ENCODE data around the gene CLNK.

The CLNK gene

GRCh38 chr4:10684631-10685030 lies at the start of gene CLNK:
CLNK (minus strand) TSS chr4:10684768; CDS start chr4:10667869, 16,899 bp downstream.
- no peak for DNase-seq

GRCh38 chr4:10733481-10734062 lies 49.0 kb upstream of the CLNK start:
- no peak for DNase-seq

GRCh38 chr4:10732914-10733415 lies 48.4 kb upstream of the CLNK start:
- DNase-seq, result no peak

- no peak for DNase-seq
Measured at GRCh38 chr4:10732235-10732913, 47.8 kb upstream of the CLNK start.

- DNase-seq, result no peak
Measured at GRCh38 chr4:10731690-10732089, 47.1 kb upstream of the CLNK start.

- DNase-seq, result no peak
Measured at GRCh38 chr4:10731162-10731561, 46.6 kb upstream of the CLNK start.

- no peak for DNase-seq
Measured at GRCh38 chr4:10730590-10730989, 46.0 kb upstream of the CLNK start.

- DNase-seq, result no peak
Measured at GRCh38 chr4:10730019-10730418, 45.5 kb upstream of the CLNK start.

GRCh38 chr4:10729366-10729765 lies 44.8 kb upstream of the CLNK start:
- no peak for DNase-seq

GRCh38 chr4:10728016-10728415 lies 43.4 kb upstream of the CLNK start:
- no peak for DNase-seq

- DNase-seq, result no peak
Measured at GRCh38 chr4:10727140-10727880, 42.7 kb upstream of the CLNK start.

- DNase-seq, result no peak
Measured at GRCh38 chr4:10722957-10723356, 38.4 kb upstream of the CLNK start.

GRCh38 chr4:10721616-10722015 lies 37.0 kb upstream of the CLNK start:
- no peak for DNase-seq

GRCh38 chr4:10716163-10716562 lies 31.6 kb upstream of the CLNK start:
- DNase-seq, result no peak

GRCh38 chr4:10715696-10716095 lies 31.1 kb upstream of the CLNK start:
- no peak for DNase-seq

GRCh38 chr4:10715135-10715534 lies 30.6 kb upstream of the CLNK start:
- no peak for DNase-seq

- DNase-seq, result no peak
Measured at GRCh38 chr4:10713591-10713990, 29.0 kb upstream of the CLNK start.

GRCh38 chr4:10706236-10706635 lies 21.7 kb upstream of the CLNK start:
- no peak for DNase-seq

GRCh38 chr4:10704430-10704810 lies 19.9 kb upstream of the CLNK start:
- no peak for DNase-seq

- no peak for DNase-seq
Measured at GRCh38 chr4:10703766-10704429, 19.3 kb upstream of the CLNK start.

- no peak for DNase-seq
Measured at GRCh38 chr4:10703156-10703555, 18.6 kb upstream of the CLNK start.
